A673 (cell line): Measurements from ENCODE around the gene PIGQ.

Source experiments
- CTCF ChIP-seq: fragments of 300-800, 200-600 bp; sonication (generic); conservative IDR thresholded peaks from 2 replicates; pipeline ENCODE4 v1.5.1; 2017; ENCODE audit warnings: low read depth, mild to moderate bottlenecking, antibody characterized with exemption, low read length, moderate library complexity, mixed read lengths
- EZH2 ChIP-seq: fragments of 200-600 bp; sonication (generic); IDR thresholded peaks from 2 replicates; pipeline ENCODE4 v1.6.1; 2017; ENCODE audit warnings: borderline replicate concordance, low read depth, mild to moderate bottlenecking, mixed read lengths, antibody characterized with exemption, low read length; ENCODE audit not compliant: poor library complexity, severe bottlenecking

GRCh38 chr16:629185-629832 lies 59.5 kb downstream of the PIGQ start:
- TF ChIP-seq CTCF (no peak), EZH2 (no peak)
